ACHN (cell line): Measurements from ENCODE around the gene ERBB3.
A peak's percentile ranks its signal among the peaks of the same experiment; 100 is the strongest.

Experiments used
- DNase-seq: peaks from one replicate; pipeline ENCODE4 v3.0.0-alpha.2; 2015
- in situ Hi-C: cut with HindIII; loops from 2 replicates; pipeline ENCODE4 v1.10.0; 2017; ENCODE audit warnings: low sequenced_read_pairs, low pct_ligation_motif_present, low pct_unique_long_range_greater_than_20kb

ERBB3 gene

GRCh38 chr12:56126732-56127239 lies 46.8 kb downstream of the ERBB3 start:
- no peak for DNase-seq
- in situ Hi-C loops, result no loop called here

GRCh38 chr12:56127485-56127887 lies 47.5 kb downstream of the ERBB3 start:
- DNase-seq, result no peak
- in situ Hi-C loops, result no loop called here

DNA sequence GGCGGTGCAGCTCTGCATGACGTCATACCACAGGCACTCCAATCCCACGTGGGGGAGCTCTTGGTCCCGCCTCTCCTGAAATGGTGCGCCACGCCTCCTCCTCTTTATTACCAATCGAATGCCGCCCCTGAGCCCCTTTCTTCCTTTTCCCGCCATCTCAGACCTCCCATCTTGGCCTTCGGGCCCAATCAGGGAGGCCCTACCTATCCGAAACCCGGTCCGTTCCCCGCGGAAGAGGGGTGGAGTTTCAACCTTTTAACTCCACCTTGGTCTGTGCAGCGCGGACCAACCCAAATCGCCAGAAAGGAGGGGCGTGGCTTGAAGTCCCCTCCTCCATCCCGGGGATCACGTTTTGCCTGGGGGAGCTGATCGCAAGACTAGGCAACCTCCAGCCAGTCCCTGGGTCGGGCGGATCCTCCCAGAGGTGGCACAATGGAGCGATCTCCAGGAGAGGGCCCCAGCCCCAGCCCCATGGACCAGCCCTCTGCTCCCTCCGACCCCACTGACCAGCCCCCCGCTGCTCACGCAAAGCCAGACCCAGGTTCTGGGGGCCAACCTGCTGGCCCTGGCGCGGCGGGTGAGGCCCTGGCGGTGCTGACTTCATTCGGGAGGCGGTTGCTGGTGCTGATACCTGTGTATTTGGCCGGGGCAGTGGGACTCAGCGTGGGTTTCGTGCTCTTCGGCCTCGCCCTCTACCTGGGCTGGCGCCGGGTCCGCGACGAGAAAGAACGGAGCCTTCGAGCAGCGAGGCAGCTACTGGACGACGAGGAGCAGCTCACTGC lies 48.1 kb downstream of the ERBB3 start, which contains the start of gene ESYT1:
ESYT1 (plus strand) TSS at position 380 of the 782 bp plus-strand sequence; CDS start at position 433, 53 bp downstream.
- peak; percentile 100 for DNase-seq
- in situ Hi-C loops, result no loop called here

DNA sequence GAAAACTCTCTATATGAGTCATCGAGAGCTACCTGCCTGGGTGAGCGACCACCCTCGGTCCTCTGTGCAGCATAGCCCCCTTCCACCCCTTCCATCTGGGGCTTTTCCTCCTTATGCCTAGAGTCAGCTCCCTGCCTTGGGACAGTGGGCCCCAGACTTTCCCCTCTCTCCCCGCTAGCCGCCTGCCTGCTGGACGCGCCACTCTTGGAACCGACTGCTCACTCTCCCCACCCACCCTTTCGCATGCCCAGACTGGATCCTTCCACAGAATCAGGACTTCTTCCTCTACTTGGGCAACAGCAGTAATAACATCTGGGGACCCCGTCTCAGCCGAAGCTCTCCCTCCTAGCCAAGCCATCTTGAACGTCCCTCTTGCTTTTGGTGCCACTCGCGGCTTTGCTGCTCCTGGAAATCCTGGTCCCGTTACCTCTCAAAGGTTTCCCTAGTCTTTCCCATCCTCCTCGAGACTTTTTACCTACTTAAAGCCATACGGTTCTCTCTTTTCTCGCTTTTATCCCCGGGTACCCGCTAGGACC lies 48.8 kb downstream of the ERBB3 start:
- DNase-seq, result peak; percentile 34
- in situ Hi-C loops, result no loop called here

DNA sequence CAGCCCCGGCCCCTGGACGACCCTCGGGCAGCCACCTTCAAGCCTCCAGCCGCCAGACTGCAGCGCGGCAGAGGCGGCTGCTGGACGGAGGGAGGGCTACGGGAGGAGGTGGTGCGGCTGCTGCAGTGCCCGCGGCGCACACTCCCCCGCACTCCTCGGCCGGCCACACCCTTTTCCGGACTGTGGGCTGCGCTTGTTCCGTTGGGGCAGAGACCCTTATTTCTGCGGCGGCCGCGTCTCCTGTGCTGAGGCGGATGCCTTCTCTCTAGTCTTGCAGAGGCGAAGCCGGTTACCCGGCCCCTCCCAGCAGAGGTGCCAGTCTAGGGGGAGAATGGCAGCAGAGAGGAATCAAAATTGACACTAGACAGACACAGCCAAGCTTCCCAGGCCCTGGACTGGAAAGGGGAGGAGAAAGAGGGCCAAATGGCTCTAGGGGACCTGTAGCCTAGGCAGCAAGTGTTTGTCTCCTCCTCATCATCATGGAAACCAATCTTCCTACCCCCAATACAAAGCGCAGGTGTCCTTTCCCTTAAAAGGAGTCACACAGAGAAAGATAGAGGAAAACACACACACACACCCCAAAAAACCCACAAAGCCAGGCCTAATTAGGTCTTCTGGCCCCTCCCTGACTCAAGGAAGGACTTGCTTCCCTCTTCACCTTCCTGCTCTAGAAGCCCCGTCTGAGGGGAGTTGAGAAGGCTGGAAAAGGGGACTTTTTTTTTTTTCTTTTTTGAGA lies 49.4 kb downstream of the ERBB3 start:
- peak; percentile 65 for DNase-seq
- in situ Hi-C loops, result no loop called here

DNA sequence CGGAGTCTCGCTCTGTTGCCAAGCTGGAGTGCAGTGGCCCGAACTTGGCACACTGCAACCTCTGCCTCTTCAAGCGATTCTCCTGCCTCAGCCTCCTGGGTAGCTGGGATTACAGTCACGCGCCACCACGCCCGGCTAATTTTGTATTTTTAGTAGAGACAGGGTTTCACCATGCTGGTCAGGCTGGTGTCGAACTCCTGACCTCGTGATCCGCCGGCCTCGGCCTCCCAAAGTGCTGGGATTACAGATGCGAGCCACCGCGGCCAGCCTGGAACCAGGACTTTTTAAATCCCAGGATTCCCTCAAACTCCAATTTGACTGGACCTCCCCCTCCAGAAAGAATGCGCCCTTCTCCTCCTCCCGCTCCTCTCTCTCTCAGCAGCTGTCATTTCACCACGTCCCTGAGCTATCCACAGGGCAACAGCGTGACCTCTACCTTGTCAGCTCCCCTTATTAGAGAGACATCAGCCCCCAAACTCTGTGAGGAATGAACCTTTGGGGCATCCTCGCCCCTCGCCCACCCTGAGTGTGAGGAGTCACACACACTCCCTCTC lies 50.1 kb downstream of the ERBB3 start:
- DNase-seq, result no peak
- in situ Hi-C loops, result no loop called here

GRCh38 chr12:56130876-56131275 lies 50.9 kb downstream of the ERBB3 start:
- in situ Hi-C loops, result no loop called here
- DNase-seq, result no peak

- no peak for DNase-seq
- in situ Hi-C loops, result no loop called here
Observed at GRCh38 chr12:56134897-56135296, 54.9 kb downstream of the ERBB3 start.

GRCh38 chr12:56137853-56138571 lies 58.0 kb downstream of the ERBB3 start:
- in situ Hi-C loops, result no loop called here

GRCh38 chr12:56141946-56142784 lies 62.2 kb downstream of the ERBB3 start:
- in situ Hi-C loops, result no loop called here
- DNase-seq, result no peak

More at GRCh38 chr12:56137853-56138571, 58.0 kb downstream of the ERBB3 start:
- DNase-seq, result no peak

- no peak for DNase-seq
- in situ Hi-C loops, result no loop called here
Observed at GRCh38 chr12:56143217-56143616, 63.3 kb downstream of the ERBB3 start.

DNA sequence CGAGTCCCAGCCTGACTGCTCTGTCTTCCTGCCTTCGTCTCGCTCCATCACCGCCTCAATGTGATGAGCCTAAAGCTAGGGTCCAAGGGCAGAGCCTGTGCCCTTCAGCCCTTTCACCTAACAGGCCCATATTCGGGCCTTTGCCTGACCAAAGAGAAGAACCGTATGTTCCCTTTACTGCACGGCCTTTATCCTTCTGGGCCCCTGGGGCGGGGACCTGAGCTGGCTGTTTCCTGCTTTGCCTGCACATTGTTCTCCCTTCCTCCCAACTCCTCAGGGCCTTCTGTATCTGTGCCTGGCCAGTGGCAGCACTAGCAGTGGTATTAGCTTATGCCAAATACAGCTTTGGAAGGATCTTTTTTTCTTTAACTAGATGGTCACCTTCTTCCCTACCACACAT lies 63.9 kb downstream of the ERBB3 start:
- DNase-seq, result no peak
- in situ Hi-C loops, result no loop called here

DNA sequence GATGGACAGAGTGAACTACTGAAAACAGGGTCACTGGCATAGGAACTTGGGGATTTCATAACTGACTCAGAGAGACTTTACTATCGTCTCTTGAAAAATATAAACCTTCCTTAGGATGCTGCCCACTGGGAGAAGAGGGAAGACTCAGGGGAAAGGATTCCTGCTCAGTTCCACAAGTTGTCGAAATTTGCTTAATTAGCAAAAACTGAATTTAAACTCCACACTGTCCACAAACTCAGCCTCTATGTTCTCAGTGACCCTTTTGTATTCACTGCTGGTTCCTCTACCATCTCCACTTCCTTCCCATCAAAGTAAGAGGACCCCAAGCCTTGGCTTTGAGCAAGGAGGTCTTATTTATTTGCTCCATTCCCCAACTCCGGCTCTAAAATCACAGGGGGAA lies 65.3 kb downstream of the ERBB3 start:
- no peak for DNase-seq
- in situ Hi-C loops, result no loop called here

DNA sequence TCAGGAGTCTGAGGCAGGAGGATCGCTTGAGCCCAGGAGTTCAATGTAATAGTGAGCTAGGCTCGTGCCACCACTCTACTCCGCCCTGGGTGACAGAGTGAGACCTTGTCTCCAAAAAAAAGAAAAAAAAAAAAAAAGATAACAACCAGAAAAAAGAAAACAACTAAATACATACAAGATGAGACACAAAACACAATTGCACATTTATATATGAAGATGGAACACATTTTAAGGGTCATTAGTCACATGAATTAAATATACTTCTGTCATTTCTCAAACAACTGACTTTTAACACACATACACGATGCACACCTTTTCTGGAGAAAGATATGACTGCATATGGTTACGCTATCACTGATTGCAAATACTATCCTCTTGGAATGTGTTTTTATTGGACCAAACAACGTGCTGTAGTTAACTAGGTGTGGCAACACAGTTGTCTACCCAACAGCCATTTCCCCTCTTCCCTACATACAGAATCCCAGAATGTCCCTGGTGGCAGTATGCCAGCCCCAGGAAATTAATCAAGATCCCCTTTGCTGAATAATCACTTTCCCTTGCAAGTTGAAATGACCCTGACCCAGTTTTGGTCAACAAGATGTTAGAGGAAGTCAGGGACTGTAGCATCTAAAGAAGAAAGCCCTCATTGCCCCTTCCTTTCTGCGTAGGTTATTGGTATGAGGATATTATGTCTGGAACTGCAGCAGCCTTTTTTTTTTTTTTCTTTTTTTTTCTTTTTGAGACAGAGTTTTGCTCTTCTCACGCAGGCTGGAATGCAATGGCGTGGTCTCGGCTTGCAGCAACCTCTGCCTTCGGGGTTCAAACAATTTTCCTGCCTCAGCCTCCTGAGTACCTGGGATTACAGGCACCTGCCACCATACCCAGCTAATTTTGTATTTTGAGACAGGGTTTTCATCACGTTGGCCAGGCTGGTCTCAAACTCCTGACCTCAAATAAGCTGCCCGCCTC lies 66.8 kb downstream of the ERBB3 start:
- in situ Hi-C loops, result no loop called here
- DNase-seq, result no peak

- peak; percentile 42 for DNase-seq
- in situ Hi-C loops, result no loop called here
Observed at GRCh38 chr12:56150563-56150962, 70.6 kb downstream of the ERBB3 start.

DNA sequence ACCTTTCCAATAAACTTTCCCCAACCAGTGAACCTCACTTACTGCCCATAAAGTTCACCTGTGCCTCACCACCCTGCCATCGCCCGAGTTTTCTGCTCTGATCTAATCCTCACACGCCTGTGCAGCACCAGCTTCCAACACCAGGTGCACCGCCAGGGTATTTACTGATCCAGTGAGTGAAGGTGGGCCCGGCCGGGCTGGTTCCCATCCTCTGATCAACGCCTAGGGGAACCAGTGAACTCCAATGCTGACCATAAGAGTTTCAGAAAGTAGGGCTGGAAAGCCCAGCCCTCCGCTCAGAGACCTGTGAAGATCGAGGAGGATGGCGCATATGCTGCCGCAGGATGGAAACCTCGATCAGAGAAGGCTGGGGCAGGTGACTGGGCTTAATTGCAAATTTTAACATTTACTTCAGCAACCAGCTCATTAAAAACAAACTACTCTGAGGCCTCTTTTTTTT lies 71.7 kb downstream of the ERBB3 start:
- in situ Hi-C loops, result no loop called here

More for the DNA sequence above, 71.7 kb downstream of the ERBB3 start:
- peak; percentile 83 for DNase-seq
